NCI-H460 (cell line): ENCODE data around the gene DYNC1I1. TPM values are rescaled to one million over a fixed set of nuclear protein-coding genes. Genes with fewer than 3 reads are reported as not detected.
A peak's percentile ranks its signal among the peaks of the same experiment; 100 is the strongest.

Experiments
- DNase-seq: peaks from one replicate; pipeline ENCODE4 v3.0.0-alpha.2; 2016; ENCODE audit warnings: low read depth; ENCODE audit errors: extremely low read depth
- total RNA-seq: library from RNA; depleted of rRNA; stranded (reverse); fragments of >200 nt; shearing (Covaris generic); gene quantifications from 2 replicates; pipeline ENCODE4 v1.2.3, GENCODE V29; 2014

DYNC1I1 gene
- total RNA-seq, 1 experiment from 2014 or later, result not detected

GRCh38 chr7:95788258-95788657 lies 15.9 kb downstream of the DYNC1I1 start:
- no peak for DNase-seq

DNA sequence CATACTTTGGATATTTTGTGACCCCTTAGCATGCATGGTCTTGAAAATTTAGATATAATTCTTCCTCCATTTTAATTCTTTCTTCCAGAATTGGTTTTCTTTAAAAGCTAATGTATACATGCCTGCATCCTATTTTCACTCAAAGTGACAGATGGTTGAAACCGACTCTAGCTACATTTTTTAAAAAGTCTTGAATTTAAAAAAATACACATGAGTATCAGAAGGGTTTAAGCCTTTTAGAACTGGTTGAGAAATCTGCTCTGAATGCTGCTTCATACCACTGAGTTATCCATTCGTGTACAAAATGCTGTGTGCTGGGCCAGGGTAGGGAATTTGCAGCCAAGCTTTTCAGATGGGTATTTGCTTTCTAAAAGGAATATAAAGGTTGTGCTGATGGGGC lies 16.5 kb downstream of the DYNC1I1 start:
- DNase-seq, result no peak

DNA sequence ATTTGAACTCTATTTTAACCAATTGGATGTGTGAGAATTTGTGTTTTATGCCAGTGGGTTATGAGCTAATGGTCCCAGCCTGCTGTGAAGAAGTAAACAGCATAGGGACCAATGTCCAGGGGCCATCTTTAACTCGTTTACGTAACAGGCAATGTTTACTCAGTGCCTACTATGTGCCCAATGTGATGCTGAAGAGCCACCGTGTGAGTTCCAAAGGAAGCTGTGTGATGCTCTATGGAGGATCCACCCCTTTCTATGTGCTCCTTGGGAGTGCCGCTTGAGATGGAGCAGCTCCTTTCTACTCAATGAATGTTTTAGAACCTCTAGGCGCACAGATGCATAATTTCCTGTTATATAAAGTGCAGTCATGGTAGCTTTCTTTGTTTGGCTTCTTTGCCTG lies 21.3 kb downstream of the DYNC1I1 start:
- no peak for DNase-seq

GRCh38 chr7:95794917-95795515 lies 22.7 kb downstream of the DYNC1I1 start:
- DNase-seq, result peak; percentile 3

DNA sequence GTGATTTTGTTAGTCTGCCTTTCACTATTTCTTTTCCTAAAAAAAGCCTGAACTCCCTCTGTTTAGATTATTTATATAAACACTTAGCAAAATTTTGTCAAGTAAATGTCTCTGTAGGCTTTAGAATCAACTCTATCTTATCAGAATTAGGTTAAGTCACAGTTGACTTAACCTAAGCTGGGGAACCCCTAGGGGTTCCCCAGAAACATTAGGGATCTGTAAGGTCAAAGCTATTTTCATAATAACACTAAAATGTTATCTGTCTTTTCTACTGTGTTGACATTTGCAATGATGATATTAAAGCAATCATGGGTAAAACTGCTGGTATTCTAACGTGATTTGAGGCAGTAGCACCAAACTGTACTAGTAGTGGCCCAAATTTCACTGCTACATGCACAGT lies 24.3 kb downstream of the DYNC1I1 start:
- no peak for DNase-seq

DNA sequence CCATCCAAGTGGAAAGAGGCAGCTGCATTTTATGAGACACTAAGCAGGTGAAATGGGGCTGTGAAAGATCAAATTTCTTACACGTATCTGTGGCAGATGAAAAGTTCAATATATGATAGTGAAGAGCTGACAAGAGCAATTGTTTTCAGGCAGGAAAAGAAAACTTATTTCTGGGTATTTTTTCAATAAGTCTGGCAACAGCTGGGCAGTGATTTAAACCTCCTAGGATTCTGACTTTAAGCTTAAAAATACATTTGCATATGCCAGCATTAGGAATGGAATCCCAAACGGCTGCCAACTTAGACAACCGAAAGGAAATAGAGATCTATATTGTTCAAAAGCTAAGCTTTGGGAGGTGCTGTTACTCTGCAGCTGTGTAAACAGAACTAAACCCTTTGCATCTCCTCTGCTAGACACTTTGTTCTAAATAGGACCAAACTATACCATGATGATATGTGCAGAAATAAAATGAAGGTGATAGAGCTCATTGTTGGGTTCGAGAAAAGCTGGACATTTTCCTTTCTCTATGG lies 26.1 kb downstream of the DYNC1I1 start:
- DNase-seq, result no peak

DNA sequence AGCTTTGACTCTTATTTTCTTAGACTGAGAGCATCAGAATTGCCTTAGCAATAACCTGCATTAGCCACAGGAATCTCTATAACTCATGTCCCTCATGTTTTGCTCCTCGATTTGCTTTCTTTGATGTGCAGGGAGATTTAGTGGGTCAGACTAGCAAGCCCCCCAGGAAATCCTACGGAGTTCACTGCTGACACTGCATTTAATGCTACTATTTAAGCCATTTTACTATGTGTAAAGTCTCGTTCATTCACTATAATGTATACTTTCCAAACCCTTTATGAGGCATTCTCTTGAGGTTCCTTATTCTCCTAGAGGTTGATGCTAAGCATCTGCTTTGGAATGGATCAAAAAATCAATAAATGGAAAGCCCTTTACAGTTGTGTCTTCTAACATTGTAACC lies 28.4 kb downstream of the DYNC1I1 start:
- DNase-seq, result no peak

DNA sequence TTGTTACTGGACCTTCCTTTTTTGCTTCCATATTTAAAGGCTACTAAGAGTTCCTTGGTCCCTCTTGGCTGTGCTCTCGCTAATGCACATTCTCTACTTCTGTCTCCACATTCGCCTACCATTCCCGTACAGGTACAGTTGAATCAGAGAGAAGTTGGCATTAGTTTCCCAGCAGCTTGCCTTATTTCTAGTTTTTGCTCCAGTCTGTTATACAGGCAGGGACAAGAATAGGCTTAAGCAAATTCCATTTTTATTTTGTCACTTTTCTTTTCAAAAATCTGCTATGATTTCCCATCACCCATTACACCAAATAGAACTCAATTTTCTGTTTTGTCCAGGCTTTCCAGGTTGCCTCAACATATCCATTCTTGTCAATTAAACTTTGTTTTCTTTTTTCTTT lies 29.9 kb downstream of the DYNC1I1 start:
- no peak for DNase-seq

- DNase-seq, result no peak
These were observed 31.7 kb downstream of the DYNC1I1 start for GRCh38 chr7:95804052-95804451.

DNA sequence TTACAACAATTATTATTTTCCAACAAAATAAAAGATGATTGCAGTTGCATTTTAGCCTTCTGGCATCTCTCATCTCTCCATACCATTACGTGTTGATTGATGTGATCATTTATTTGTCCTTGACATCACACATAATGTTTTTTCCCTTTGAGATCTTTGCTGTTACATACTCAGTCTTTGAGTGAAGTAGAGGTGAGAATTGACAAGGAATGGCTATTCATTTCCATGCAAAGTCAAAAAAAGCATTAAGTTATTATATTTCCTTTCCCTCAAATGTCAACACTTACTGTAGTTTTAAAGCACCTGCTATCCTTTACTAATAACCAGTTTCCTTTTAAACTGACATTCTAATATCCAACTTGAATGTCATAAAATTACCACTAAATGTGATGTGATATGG lies 33.6 kb downstream of the DYNC1I1 start:
- DNase-seq, result no peak

DNA sequence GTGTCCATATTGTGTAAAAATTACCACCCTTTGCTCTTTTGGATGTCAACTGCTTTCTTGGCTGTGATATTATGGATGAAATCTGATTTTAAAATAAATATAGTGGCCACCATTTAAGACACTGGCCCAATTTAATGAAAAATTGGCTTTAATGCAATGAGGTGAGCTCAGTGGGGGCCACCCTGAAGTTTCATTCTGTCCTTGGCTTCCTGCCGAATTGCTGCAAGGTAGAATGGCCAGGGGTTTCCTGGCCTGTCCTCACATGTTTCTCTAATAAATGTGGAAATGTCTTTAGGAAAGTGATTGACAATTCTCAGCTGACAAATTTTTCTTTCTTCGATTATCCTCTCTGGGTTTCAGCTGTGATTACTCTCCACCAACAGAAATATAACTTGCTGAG lies 36.0 kb downstream of the DYNC1I1 start:
- no peak for DNase-seq

- DNase-seq, result no peak
These were observed 39.6 kb downstream of the DYNC1I1 start for GRCh38 chr7:95811846-95812445.

DNA sequence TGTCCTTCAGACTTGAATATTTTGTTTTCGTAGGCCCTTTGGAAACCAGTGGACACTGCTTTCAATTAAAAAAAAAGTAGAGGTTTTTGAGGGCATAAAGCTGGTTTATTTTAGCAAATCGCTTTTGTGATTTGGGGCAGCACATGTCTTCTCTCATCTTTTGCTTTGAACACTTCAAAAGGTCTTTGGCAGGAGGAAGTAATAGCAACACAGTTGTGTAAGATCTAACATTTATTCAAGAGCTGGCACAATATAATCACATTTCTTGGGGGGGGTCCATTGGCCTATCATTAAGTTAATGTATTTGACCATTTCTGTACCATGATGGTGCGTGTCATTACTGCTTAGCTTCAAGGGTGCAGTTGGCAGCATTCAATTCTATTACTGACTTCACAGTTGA lies 42.4 kb downstream of the DYNC1I1 start:
- no peak for DNase-seq

DNA sequence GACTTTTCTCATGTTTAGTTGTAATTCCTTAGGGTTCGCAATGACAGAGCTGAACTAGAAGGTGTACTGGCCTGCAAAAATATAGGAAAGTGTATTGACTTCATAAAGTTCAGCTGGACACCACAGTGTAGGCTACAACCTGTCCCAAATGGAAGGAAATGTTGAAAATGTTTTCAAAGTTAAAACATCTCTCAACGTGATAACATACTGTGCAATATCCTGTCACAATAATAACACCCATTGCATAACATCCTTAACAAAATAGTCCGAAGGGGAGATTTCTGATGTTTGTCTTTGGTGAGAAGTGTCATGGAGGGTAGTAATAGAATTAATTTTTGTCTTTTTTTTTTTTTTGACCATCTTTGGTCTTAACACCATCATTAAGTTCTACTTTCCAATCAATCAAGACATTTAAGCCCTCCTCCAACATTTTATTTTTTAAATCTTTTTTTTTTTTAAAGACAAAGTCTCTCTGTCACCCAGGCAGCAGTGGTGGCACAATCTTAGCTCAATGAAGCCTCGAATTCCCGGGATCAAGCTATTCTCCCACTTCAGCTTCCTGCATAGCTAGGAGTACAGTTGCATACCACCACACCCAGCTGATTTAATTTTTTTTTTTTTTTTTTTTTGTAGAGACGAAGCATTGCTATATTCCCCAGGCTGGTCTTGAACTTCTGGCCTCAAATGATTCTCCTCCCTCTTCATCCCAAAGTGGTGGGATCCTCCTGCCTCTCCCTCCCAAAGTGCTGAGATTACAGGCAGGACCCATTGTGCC lies 45.7 kb downstream of the DYNC1I1 start:
- no peak for DNase-seq

DNA sequence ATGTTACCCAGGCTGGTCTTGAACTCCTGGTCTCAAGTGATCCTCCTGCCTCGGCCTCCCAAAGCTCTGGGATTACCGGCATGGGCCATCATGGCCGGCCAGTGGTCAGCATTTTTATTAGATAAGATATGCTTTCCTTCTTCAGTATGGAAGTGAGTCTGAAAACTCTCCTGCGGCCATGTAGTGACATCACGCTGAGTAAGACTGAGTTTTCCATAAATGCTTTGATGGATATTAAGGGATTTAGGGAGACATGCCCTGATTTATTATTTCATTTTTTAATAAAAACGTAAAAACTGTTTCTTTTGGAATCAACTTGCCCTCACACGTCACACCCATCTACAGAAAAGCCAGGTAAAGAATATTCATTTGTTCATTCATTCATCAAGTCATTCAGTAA lies 48.4 kb downstream of the DYNC1I1 start:
- DNase-seq, result no peak

DNA sequence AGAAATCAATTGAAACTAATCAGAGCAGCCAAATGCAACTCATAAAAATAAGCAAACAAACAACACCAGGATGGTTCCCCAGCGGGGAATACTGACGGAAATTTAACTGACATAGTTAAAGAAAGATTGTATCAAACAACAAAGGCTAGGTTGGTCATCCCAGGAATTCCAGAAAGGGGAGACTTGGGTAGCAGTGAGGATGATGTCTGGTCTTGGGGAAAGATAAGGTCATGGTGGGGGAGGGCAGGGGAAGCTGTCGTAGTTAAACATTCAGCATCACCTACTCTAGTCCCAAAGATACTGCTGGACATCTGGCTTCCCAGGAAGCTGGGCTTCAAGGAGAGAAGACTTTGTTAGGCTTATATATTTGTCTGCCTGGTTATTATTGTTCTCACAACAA lies 50.4 kb downstream of the DYNC1I1 start:
- DNase-seq, result no peak

- DNase-seq, result no peak
These were observed 52.3 kb downstream of the DYNC1I1 start for GRCh38 chr7:95824616-95825015.

GRCh38 chr7:95828824-95829790 lies 56.8 kb downstream of the DYNC1I1 start:
- DNase-seq, result no peak

- DNase-seq, result peak; percentile 14
These were observed 68.9 kb downstream of the DYNC1I1 start for GRCh38 chr7:95840953-95841950.
